HT-29 (cell line): Measurements from ENCODE around the gene NME9. TPM values are rescaled to one million over a fixed set of nuclear protein-coding genes. Genes with fewer than 3 reads are reported as not detected.

Source experiments
- DNase-seq: peaks from one replicate; pipeline ENCODE4 v3.0.0-alpha.2; 2015; ENCODE audit warnings: low spot score
- total RNA-seq: library from RNA; depleted of rRNA; stranded (reverse); fragments of >200 nt; shearing (Covaris generic); gene quantifications from 2 replicates; pipeline ENCODE4 v1.2.3, GENCODE V29; 2014

NME9 gene
- total RNA-seq, 1 experiment from 2014 or later: not detected

- DNase-seq: no peak
These were observed 32.9 kb upstream of the NME9 start for GRCh38 chr3:138362538-138362937.

- no peak for DNase-seq
These were observed 31.9 kb upstream of the NME9 start for GRCh38 chr3:138361561-138361971.

GRCh38 chr3:138360869-138361525 is 31.3 kb upstream of the NME9 start:
- DNase-seq: no peak

- no peak for DNase-seq
These were observed 30.5 kb upstream of the NME9 start for GRCh38 chr3:138359919-138360868.

- no peak for DNase-seq
These were observed 29.7 kb upstream of the NME9 start for GRCh38 chr3:138359148-138359918.

GRCh38 chr3:138356730-138357405 is 27.2 kb upstream of the NME9 start:
- DNase-seq: peak; percentile 50

- no peak for DNase-seq
These were observed 25.4 kb upstream of the NME9 start for GRCh38 chr3:138355071-138355470.

GRCh38 chr3:138354376-138354775 is 24.7 kb upstream of the NME9 start:
- no peak for DNase-seq

GRCh38 chr3:138351916-138352550 is 22.4 kb upstream of the NME9 start:
- DNase-seq: no peak

GRCh38 chr3:138351151-138351550 is 21.5 kb upstream of the NME9 start:
- DNase-seq: no peak

GRCh38 chr3:138349926-138350665 is 20.4 kb upstream of the NME9 start:
- DNase-seq: no peak

GRCh38 chr3:138348754-138349739 is 19.4 kb upstream of the NME9 start:
- DNase-seq: no peak

GRCh38 chr3:138347960-138348753 is 18.5 kb upstream of the NME9 start, which contains the start of gene MRAS:
Gene MRAS (plus strand): TSS chr3:138348579. CDS start chr3:138372884, 24,305 bp downstream.
- DNase-seq: peak; percentile 56

- DNase-seq: no peak
These were observed 15.1 kb upstream of the NME9 start for GRCh38 chr3:138344754-138345153.

- no peak for DNase-seq
These were observed 10.9 kb upstream of the NME9 start for GRCh38 chr3:138340511-138340910.

GRCh38 chr3:138338811-138339210 is 9.2 kb upstream of the NME9 start:
- DNase-seq: no peak

GRCh38 chr3:138338244-138338643 is 8.6 kb upstream of the NME9 start:
- no peak for DNase-seq

GRCh38 chr3:138336454-138336999 is 6.9 kb upstream of the NME9 start:
- no peak for DNase-seq
